ENCODE measurements around the gene RALGDS.

GRCh38 chr9:133104718-133105460, 16.2 kb downstream of the RALGDS start:
- TF ChIP-seq FOXA1 (IDR thresholded peaks at IDR 0.05) (no peak), FOXA1 (CRISPR knock-in tag; IDR thresholded peaks at IDR 0.05) (no peak), HMG20B (CRISPR knock-in tag; conservative IDR thresholded peaks at IDR 0.05) (no peak), POLR2A (IDR thresholded peaks at IDR 0.05; ENCODE audit: insufficient read depth in 1 of 2, low read depth in 2 of 2, low read length in 2 of 2) (no peak), NONO (IDR thresholded peaks at IDR 0.05) (no peak), NONO (CRISPR knock-in tag; conservative IDR thresholded peaks at IDR 0.05) (no peak), POLR2AphosphoS5 (IDR thresholded peaks at IDR 0.05; ENCODE audit: low read depth, low read length) (no peak), CREM (IDR thresholded peaks at IDR 0.05) (no peak), CREM (CRISPR knock-in tag; IDR thresholded peaks at IDR 0.05) (no peak), SAP130 (CRISPR knock-in tag; IDR thresholded peaks at IDR 0.05; ENCODE audit: low read depth) (no peak), TFE3 (CRISPR knock-in tag; IDR thresholded peaks at IDR 0.05) (no peak), CTCF (CRISPR knock-in tag; IDR thresholded peaks at IDR 0.05) (no peak), HOXA7 (CRISPR knock-in tag; IDR thresholded peaks at IDR 0.05) (no peak), MAFG (CRISPR knock-in tag; IDR thresholded peaks at IDR 0.05) (no peak)
